ENCODE measurements around the gene PCCA. TPM values are rescaled to one million over a fixed set of nuclear protein-coding genes. Genes with fewer than 3 reads are reported as not detected.

Gene PCCA
- total RNA-seq, 1 experiment from 2014 or later: 8.9 TPM

GRCh38 chr13:100465558-100465957 is 376.7 kb downstream of the PCCA start:
- Mint-ChIP-seq H3K27ac (ENCODE audit: unreplicated experiment) (no peak overlapping the region), H3K36me3 (ENCODE audit: insufficient read depth, unreplicated experiment) (no peaks in the 10 kb centered on the region), H3K9me3 (ENCODE audit: low read depth, unreplicated experiment) (no peaks in the 10 kb centered on the region), H3K4me1 (ENCODE audit: low read depth, unreplicated experiment) (no peaks in the 10 kb centered on the region), H3K4me3 (ENCODE audit: low read depth, unreplicated experiment) (no peak overlapping the region), H3K27me3 (ENCODE audit: unreplicated experiment) (no peaks in the 10 kb centered on the region)
- intact Hi-C loops (cut with micrococcal nuclease; ENCODE audit: unreplicated experiment): no loop called here
- no TSS peak for BruUV-seq (replicated peaks)
- TF ChIP-seq, protein P1, sequence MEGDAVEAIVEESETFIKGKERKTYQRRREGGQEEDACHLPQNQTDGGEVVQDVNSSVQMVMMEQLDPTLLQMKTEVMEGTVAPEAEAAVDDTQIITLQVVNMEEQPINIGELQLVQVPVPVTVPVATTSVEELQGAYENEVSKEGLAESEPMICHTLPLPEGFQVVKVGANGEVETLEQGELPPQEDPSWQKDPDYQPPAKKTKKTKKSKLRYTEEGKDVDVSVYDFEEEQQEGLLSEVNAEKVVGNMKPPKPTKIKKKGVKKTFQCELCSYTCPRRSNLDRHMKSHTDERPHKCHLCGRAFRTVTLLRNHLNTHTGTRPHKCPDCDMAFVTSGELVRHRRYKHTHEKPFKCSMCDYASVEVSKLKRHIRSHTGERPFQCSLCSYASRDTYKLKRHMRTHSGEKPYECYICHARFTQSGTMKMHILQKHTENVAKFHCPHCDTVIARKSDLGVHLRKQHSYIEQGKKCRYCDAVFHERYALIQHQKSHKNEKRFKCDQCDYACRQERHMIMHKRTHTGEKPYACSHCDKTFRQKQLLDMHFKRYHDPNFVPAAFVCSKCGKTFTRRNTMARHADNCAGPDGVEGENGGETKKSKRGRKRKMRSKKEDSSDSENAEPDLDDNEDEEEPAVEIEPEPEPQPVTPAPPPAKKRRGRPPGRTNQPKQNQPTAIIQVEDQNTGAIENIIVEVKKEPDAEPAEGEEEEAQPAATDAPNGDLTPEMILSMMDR (IDR thresholded peaks at IDR 0.05; ENCODE audit: unreplicated experiment): no peak
- DNase-seq: no peak
- CTCF ChIA-PET: no interaction called here

DNA sequence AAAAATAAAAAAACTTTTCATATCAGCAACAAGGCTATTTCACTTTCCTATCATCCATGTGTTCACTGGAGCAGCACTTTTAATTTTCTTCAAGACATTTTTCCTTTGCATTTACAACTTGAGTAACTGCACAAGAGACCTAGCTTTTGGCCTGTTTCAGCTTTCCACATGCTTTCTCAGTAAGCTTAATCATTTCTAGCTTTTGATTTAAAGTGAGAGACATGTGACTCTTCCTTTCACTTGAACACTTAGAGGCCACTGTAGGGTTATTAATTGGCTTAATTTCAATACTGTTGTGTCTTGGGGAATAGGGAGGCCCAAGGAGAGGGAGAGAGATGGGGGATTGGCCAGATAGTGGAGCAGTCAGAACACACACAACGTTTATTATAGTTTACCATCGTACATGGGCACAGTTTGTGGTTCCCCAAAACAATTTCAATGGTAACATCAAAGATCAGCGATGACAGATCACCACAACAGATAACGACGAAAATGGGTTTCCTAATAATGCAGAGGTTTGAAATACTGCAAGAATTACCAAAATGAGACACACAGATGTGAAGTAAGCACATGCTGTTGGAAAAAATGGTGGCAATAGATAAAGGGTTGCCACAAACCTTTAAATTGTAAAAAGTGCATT is 382.1 kb downstream of the PCCA start:
- DNase-seq: no peak
- Mint-ChIP-seq H3K27ac (ENCODE audit: unreplicated experiment) (no peak overlapping the region), H3K4me3 (ENCODE audit: low read depth, unreplicated experiment) (no peak overlapping the region), H3K9me3 (ENCODE audit: low read depth, unreplicated experiment) (no peaks in the 10 kb centered on the region), H3K27me3 (ENCODE audit: unreplicated experiment) (no peaks in the 10 kb centered on the region), H3K4me1 (ENCODE audit: low read depth, unreplicated experiment) (no peaks in the 10 kb centered on the region), H3K36me3 (ENCODE audit: insufficient read depth, unreplicated experiment) (no peaks in the 10 kb centered on the region)
- intact Hi-C loops (cut with micrococcal nuclease; ENCODE audit: unreplicated experiment): no loop called here
- CTCF ChIA-PET: no interaction called here
- TF ChIP-seq, protein P1 (IDR thresholded peaks at IDR 0.05; ENCODE audit: unreplicated experiment): no peak
- BruUV-seq (replicated peaks): no TSS peak

GRCh38 chr13:100473087-100473486 is 384.2 kb downstream of the PCCA start:
- no peaks in the 10 kb centered on the region for H3K36me3 Mint-ChIP-seq (ENCODE audit: insufficient read depth, unreplicated experiment)
- H3K27ac Mint-ChIP-seq (ENCODE audit: unreplicated experiment): no peak overlapping the region
- CTCF ChIA-PET: no interaction called here
- TF ChIP-seq, protein P1 (IDR thresholded peaks at IDR 0.05; ENCODE audit: unreplicated experiment): no peak
- no peak overlapping the region for H3K4me3 Mint-ChIP-seq (ENCODE audit: low read depth, unreplicated experiment)
- H3K9me3 Mint-ChIP-seq (ENCODE audit: low read depth, unreplicated experiment): no peaks in the 10 kb centered on the region
- DNase-seq: no peak
- H3K4me1 Mint-ChIP-seq (ENCODE audit: low read depth, unreplicated experiment): no peaks in the 10 kb centered on the region
- intact Hi-C loops (cut with micrococcal nuclease; ENCODE audit: unreplicated experiment): no loop called here
- no TSS peak for BruUV-seq (replicated peaks)
- no peaks in the 10 kb centered on the region for H3K27me3 Mint-ChIP-seq (ENCODE audit: unreplicated experiment)

- Mint-ChIP-seq H3K27me3 (ENCODE audit: unreplicated experiment) (no peaks in the 10 kb centered on the region), H3K36me3 (ENCODE audit: insufficient read depth, unreplicated experiment) (no peaks in the 10 kb centered on the region), H3K4me3 (ENCODE audit: low read depth, unreplicated experiment) (no peak overlapping the region), H3K27ac (ENCODE audit: unreplicated experiment) (no peak overlapping the region), H3K9me3 (ENCODE audit: low read depth, unreplicated experiment) (no peaks in the 10 kb centered on the region), H3K4me1 (ENCODE audit: low read depth, unreplicated experiment) (no peaks in the 10 kb centered on the region)
- no TSS peak for BruUV-seq (replicated peaks)
- CTCF ChIA-PET: no interaction called here
- no peak for DNase-seq
- intact Hi-C loops (cut with micrococcal nuclease; ENCODE audit: unreplicated experiment): no loop called here
- TF ChIP-seq, protein P1 (IDR thresholded peaks at IDR 0.05; ENCODE audit: unreplicated experiment): no peak
Observed at GRCh38 chr13:100473501-100474044, 384.7 kb downstream of the PCCA start.
